NCI-H128 (cell line): ENCODE measurements around the gene GHR.

Source experiments
- DNase-seq: peaks from one replicate; lab custom pipeline; 2025; ENCODE audit not compliant: unreplicated experiment; lab: John Stamatoyannopoulos, UW

Gene GHR

DNA sequence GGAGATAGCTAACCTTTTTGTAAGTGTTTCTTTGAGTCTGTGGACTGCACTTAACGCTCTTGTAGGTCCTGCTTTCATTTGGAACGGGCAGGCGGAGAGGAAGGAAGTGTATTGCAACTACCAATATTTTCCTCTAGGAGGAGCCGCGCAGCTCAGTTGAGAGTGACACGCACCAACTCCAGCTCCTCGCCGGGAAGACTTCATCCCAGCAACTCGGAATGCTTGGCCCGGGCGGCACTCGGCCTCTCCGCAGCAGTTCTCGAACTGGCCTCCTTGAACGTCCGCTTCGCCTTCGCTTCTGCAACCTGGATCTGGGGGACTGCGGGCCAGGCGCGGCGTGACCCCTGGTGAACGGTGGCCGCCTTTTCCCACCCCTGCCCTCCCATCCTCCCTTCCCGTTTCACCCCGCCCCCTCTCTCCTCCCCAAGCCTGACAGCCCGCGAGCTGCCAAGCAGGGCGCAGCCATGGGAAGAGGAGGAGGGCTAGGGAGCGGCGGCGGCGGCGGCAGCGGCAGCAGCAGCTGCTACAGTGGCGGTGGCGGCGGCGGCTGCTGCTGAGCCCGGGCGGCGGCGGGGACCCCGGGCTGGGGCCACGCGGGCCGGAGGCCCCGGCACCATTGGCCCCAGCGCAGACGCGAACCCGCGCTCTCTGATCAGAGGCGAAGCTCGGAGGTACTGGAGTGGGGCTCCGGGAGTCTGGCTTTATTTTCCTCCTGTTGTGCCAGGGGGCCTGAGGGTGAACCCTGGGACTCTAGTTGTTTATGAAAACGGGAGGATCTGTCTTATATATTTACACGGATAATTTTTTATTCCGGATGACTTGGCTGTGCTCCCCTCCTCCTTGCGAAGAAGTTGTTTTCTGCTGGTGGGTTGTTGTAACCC lies at the start of gene GHR:
Gene GHR, plus strand, starts transcription at position 155 of the 881 bp plus-strand sequence. CDS start 142,436 bp downstream, outside the sequence.
- no peak for DNase-seq

DNA sequence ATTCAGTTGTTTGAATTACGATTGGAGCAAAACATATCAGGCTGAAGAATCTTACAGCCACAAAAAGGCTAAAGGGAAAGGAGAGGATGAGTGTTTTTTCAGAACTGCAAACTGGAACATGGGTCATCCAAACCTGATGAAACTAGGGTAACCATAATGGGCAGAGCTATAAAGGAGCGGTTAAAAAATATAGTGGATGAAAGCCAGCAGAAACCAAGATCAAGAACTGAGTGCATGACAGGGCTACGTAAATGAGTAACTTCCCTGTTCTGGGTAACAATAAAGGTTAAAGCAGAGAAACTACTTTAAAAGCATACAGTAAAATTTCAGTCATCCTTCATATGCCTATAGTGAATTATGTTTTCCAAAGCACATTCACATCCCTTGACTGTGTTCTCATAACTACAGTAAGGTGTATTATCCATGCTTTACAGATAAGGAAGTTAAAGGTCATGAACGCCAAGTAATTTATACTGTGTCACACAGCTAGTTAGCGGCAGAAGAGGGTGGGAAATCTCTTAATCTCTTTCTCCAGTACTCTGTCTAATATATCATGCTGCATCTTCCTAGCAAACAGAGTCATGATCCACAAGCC lies 48.5 kb upstream of the GHR start:
- DNase-seq, result no peak

DNA sequence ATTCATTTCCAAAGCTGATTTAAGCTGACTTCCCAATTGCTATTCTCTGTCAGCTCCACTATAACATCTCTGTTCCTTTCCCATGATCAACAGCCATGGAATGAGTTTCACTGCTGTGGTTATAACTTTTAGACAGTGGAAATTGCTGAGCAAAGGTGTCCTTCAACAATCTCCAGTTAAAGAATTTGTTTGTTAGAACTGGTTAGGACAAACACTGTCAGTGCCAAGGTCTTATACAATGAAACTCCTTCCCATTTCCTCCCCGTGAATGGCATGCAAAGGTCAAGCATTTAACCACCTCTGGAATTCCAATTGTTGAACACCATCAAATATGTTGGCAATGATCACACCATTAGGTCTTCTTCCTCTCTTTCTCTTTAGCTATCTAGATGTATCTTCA lies 45.7 kb upstream of the GHR start:
- DNase-seq, result no peak

DNA sequence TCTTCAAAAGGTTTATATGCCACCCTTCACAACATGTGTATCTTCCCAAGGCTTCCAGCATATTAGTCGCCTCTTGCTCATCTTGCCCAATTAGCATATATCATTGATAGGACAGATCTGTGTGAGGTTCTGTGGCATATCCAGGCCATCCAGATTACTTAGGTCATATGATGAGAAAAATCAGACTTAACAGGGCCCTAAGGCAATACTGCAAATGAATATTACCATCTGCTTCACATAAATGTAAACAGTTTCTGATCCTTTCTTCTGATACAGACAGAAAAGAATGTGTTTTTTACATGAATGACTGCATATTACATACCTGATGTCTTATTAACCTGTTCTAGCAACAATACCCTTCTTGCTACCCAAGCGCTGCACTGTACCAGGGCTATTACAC lies 41.3 kb upstream of the GHR start:
- DNase-seq, result no peak

DNA sequence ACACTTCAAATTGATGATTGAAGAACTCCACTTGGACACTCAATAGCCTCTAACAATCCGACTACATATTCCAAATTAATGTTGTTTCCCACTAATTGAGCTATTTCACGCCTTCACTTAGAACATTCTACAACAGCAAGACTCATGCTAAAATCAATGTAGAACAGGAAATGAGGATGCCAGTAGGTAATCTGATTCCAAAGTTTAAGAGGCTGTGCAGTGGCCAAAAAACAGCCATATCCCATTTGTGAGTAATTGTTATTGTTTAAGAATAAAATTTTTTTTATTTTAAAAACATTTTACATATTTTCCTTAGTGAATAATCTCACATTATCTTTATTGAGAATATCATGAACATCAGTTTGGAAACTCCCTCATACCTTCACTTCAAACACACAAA lies 35.7 kb upstream of the GHR start:
- DNase-seq, result no peak

DNA sequence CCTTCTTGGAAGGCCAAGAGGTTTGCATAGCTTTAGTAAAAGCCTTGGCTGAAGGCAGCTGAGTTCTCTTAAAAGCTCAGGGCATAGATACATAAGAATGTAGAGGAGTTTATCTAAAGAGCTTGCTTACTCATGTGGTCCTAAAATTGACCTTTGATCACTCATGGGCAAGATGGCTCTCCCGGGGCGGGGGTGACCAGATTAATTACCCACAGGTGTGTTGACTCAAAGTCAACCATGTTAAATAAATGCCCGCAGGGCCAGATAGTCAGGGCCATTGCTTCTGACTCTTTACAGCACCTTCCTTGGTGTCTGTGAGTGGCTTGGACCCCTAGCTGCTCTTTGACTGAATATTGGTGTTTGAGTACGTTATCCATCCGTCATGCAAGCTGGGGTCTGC lies 33.1 kb upstream of the GHR start:
- no peak for DNase-seq

DNA sequence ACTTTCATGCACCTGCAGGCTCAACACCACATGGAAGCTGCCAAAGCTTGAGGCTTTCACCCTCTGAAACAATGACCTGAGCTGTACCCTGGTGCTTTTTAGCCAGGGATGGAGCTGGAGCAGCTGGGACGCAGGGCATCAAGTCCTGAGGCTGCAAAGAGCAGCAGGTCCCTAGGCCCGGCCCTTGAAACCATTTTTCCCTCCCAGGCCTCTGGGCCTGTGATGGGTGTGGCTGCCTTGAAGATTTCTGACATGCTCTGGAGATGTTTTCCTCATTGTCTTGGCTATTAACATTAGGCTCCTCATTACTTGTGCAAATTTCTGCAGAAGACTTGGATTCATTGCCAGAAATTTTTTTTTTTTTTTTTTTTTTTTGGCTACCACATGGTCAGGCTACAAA lies 30.3 kb upstream of the GHR start:
- no peak for DNase-seq

DNA sequence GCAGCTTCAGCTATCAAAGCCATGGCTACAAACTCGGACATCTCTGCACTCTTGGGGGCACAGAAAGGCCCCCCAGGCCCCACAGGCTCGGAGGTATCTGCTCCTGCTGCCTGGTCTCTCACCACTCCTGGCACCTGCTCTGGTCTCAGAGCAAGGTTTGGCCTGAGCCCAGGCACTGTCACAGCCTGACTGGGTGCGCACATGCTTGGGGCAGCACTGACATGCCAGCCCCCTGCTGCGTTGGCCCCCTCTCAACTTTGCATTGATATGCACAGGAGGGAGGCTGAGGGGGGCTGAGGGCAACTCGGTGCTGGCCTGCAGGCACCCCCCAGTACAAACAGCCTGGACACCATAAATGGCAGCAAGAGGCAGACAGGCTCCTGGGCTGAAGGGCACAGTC lies 27.1 kb upstream of the GHR start:
- DNase-seq, result no peak

DNA sequence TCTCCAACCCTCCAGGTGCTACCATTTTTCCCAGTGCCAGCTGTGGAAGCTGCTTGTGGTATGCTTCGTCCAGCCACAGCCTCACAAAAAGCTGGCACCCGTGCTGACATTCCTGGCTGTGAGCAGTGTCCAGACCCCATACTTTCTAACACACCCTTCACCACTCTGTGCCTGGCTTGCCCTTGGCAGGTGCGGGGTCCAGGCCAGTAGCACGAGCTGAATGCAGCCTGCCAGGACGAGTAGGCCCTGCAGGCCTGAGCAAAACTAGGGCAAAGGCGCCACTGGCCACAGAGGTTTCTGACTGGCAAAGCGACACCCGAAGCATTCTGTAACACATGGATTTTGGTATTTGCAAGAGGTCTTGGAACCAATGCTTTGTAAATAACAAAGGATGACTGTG lies 26.0 kb upstream of the GHR start:
- DNase-seq, result no peak

DNA sequence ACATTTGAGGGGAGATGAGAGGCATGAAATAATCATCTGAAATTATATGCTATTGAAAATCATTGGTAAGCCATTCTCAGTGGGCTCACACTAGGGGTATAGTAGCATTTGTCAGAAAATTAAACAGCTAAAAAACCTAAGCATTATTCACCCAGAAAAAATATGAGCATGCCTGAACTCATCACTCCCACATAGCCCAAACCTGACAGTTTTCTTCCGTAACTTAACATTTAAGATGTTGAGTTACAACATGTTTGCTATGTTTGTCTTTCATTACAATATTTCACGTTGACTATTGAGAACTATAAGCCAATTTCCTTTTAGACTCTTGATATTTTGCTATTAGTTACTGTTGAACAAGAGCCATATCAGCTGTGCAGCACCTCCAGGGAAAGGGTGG lies 23.5 kb upstream of the GHR start:
- no peak for DNase-seq

DNA sequence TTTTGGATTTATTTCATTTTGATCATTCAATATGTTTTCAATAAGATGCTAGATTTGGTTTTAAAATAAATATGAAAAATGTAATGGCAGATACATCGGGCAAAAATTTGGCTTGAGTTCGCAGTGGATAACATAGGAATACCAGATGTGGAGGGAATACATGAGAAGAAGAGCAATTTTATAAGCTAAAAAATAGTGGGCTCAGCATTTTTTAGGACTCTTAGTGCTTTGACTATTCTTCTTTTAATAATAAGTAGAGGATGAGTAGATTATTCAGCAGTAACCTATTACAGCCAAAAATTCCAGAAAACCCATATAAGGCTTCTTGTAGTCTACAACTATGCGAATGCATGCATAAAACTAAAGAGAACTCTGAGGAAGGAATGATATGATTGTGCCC lies 22.8 kb upstream of the GHR start:
- DNase-seq, result no peak

DNA sequence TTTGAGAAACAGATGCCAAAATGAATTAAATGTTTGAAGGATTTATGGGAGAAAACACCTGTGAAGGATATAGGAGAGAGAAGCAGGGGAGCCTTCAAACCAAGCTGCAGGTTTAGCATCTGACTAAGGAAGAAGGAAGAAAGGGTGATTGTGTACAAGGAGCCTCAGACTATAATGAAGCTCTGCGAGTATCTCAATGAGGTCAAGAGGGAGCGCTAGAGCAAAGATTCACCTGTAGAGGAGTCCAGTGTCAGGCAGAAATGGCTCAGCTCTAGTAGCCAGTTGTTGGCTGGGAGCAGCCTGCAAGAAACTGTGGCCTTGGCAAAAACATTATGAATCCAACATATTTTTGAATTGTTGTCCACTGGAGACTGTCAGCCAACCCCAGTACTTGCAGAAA lies 20.0 kb upstream of the GHR start:
- DNase-seq, result no peak

DNA sequence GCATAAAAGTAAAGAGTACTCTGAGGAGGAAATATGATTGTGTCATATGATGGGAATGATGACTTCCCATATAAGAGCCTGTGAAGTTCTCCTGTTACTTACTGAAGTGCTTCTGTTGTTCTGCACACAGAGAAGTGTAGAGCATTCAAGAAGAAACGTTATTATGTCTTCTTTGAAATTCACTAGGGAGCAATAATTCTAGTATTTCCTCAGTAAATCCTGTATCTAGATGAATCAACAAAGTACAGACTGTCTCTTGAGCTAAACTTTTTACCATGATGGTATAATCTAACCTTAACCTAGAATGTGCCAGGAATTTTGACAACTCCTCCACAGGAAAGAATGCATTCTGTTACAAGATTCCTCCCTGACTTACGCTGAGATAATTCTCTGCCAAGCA lies 18.9 kb upstream of the GHR start:
- no peak for DNase-seq

DNA sequence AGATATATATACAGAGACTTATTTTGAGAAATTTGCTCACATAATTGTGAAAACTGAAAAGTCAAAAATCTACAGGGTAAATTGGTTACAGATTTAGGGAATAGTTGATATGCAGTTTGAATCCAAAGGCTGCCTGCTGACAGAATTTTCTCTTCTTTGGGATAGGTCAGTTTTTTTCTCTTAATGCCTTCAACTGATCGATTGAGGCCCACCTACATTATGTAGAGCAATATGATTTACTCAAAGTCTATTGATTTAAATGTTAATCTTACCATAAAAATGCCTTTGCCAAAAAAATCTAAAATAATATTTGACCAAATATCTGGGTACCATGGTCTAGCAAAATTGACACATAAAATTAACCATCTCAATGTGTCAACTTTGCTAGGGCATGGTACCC lies 3.9 kb upstream of the GHR start:
- DNase-seq, result no peak

DNA sequence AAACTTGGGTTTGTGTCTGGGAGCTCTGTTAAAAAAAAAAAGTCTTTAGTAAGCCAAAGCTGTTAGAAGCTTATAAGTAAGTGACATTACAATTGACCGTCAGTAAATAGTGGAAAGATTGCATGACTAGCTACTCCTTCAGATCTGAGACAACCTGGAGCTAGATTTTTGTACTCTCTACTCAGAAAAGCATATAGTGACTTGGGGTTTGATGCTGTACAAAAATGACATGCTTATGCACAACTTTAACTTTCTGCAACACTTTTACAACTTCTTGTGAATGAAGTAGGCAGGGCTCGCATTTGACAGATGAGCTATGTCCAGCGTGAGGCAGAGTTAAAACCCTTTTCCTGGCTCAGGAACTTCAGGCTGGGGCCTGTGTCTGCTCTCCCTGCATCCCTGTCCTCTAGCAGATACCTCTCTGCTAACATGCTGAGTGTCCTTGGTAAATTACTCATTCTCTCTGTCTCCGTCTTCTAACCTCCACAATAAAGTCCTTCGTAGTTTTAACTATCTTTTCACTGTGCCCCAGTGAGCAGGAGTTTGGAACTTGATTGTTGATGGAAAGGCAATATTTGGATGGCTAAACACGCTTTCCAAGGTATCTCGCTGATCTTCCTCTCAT lies 471 bp upstream of the GHR start:
- no peak for DNase-seq

DNA sequence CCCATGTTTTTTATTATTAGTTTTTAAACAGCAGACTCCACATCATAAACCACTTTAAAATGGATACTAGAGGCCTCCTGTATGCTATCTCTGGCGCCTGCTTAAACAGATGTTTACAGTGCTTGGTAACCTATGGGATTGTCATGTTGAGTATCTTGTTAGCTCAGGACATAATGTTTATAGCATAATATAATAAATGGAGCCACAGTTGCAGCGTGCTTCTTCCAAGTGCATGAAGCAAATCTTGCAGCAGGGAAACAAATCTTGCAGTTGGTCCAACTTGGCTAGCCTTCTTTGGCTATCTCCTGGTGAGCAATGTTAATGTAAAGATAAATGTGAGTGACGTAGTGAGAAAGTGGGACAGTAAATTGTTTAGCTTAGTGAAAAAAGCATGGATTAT lies 2.8 kb downstream of the GHR start:
- no peak for DNase-seq

DNA sequence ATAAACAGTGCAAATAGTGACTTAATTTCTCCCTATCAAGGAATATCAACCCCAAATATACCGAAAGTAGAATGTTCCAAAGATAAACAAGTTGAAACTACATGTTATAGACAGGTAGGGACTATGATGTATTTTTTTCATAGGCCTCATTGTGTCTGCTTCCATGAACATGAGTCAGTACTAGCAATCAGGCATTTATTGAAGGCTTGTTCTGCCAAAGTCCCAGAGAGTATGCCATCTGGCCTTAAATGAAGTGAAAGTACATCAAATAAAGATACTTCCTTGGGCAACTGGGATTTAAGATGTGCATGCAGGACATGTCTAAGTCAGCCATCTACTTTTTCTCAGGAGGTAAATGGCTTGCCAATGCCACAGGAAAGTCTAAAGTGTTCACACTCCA lies 6.5 kb downstream of the GHR start:
- DNase-seq, result no peak

DNA sequence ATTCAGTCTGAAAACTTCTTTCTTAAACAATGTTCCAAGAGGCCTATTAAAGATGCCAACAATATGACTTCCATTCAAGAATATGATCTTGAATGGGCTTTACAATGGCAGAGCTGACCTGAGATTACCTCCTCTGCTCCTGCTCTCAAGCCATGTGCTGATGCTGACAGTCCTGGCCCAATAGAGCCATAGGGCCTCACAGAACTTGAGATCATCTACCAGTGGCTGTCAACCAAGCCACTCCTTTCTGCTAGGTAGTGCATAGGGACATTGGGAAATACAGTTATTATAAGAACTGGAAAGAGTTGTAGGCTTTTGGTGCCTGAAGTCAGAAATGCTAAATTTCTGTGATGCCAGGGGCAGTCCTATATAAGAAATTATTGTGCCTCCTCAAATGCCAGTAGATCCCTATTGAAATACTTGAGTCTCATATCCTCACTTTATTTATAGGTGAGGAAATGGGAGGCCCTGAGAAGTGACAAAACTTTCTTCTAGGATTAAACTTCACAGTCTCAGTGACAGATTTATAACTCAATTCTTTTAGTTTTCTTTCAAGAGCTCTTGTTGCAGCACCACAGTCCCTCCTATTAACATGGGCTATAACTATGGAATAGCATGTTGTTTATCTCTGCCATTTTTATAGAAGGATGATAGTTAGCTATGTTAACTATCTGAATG lies 10.9 kb downstream of the GHR start:
- no peak for DNase-seq

DNA sequence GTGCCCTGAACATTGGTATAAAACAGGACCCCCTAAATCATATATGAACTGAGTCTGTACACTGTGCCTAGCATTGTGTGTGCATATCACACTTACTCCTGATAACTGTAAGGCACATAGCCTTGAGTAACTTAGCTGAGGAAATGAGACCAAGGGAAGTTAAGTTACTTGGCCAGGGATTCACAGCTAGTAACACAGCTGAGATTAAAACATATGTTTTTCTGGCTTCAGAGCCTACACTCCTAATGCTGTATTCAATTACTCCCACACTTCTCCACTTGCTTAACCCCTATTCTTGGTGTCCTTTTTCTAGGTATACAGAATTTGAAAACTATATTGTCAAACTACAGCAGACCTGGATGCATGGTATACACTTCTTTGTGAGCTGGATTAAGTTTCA lies 12.8 kb downstream of the GHR start:
- DNase-seq, result no peak

DNA sequence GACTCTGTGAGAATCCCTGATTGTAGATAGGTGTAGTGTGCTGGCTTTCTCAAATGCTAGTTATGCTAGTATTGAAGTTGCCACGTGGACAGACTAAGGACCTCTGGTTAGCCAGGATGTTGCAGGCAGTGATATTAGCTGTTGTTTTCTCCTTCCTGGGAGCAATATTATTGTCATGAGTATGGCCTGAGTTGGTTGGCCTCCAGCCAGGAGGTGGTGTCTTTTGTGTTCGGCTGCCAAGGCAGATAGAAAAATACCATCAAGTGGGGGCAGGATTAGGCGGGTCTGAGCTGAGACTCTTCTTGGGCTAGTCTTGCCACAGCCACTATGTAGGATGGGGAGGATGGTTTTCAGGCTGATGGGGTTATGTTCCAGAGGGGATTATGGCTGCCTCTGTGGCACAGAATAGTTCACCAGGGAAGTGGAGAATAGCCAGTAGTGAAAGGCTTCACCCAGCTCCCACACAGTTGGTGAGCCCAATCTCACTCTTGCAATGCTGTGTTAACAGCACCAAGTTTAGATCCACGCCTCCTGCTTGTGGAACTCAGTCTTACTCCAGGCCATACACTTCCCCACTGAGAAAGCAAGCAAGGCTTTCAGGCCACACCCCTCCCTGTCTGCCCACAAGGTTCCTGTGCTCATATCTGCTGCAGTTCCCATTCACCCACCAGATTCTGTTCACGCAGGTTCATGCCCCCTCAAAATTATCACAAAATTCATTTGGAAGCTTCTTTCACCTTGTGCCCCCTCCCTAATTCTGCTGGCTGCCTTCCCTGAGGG lies 31.2 kb downstream of the GHR start:
- DNase-seq, result no peak

DNA sequence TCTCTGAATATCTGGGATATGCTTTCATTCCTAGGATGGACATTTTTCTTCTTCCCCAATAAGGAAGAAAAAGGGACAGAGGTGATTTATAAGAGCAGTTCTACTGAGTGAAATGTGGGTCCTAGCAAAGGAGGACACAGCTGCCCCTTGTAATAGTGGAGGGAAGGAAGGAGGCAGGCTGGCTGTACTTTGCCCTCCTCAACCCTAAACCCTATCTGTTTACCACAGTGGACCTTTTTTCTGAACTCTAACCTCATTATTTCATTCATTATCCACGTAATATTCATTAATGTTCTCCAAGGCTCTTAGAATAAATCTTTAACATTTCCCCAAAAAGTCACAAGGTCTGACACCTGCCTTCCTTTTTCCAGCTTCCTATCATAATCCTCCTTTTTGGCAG lies 37.8 kb downstream of the GHR start:
- no peak for DNase-seq
